Measurements from ENCODE around the gene BCAS3. TPM values are rescaled to one million over a fixed set of nuclear protein-coding genes. Genes with fewer than 3 reads are reported as not detected.

Gene BCAS3
- total RNA-seq, 1 donor from 2014 or later = 35.7 TPM

- TF ChIP-seq CTCF (IDR thresholded peaks at IDR 0.05) = no peak
- Mint-ChIP-seq H3K4me3 (ENCODE audit: unreplicated experiment) (no peak overlapping the region), H3K9me3 (ENCODE audit: unreplicated experiment) (peaks cover 10% of the 10 kb centered on the region), H3K4me1 (ENCODE audit: unreplicated experiment) (peaks cover 15% of the 10 kb centered on the region), H3K27ac (ENCODE audit: unreplicated experiment) (no peak overlapping the region), H3K36me3 (ENCODE audit: unreplicated experiment) (peaks cover 11% of the 10 kb centered on the region), H3K27me3 (ENCODE audit: unreplicated experiment) (no peaks in the 10 kb centered on the region)
- no peak for DNase-seq (ENCODE audit: extremely low spot score, unreplicated experiment)
Measured at GRCh38 chr17:60747069-60747808, 69.6 kb downstream of the BCAS3 start.

- no peak for TF ChIP-seq CTCF (IDR thresholded peaks at IDR 0.05)
- no peak overlapping the region for H3K27ac Mint-ChIP-seq (ENCODE audit: unreplicated experiment)
- H3K4me3 Mint-ChIP-seq (ENCODE audit: unreplicated experiment) = no peak overlapping the region
Measured at GRCh38 chr17:60748204-60748603, 70.6 kb downstream of the BCAS3 start.

GRCh38 chr17:60749050-60749449 lies 71.4 kb downstream of the BCAS3 start:
- TF ChIP-seq CTCF (IDR thresholded peaks at IDR 0.05) = no peak
- H3K4me1 Mint-ChIP-seq (ENCODE audit: unreplicated experiment) = peaks cover 6% of the 10 kb centered on the region
- H3K27me3 Mint-ChIP-seq (ENCODE audit: unreplicated experiment) = no peaks in the 10 kb centered on the region
- H3K9me3 Mint-ChIP-seq (ENCODE audit: unreplicated experiment) = peaks cover 10% of the 10 kb centered on the region
- no peak for DNase-seq (ENCODE audit: extremely low spot score, unreplicated experiment)
- no peak overlapping the region for H3K27ac Mint-ChIP-seq (ENCODE audit: unreplicated experiment)
- peaks cover 11% of the 10 kb centered on the region for H3K36me3 Mint-ChIP-seq (ENCODE audit: unreplicated experiment)
- H3K4me3 Mint-ChIP-seq (ENCODE audit: unreplicated experiment) = no peak overlapping the region

More at GRCh38 chr17:60748204-60748603, 70.6 kb downstream of the BCAS3 start:
- Mint-ChIP-seq H3K4me1 (ENCODE audit: unreplicated experiment) (peaks cover 15% of the 10 kb centered on the region), H3K27me3 (ENCODE audit: unreplicated experiment) (no peaks in the 10 kb centered on the region), H3K9me3 (ENCODE audit: unreplicated experiment) (peaks cover 10% of the 10 kb centered on the region), H3K36me3 (ENCODE audit: unreplicated experiment) (peaks cover 11% of the 10 kb centered on the region)
- no peak for DNase-seq (ENCODE audit: extremely low spot score, unreplicated experiment)

- TF ChIP-seq CTCF (IDR thresholded peaks at IDR 0.05) = no peak
- H3K4me3 Mint-ChIP-seq (ENCODE audit: unreplicated experiment) = no peak overlapping the region
Measured at GRCh38 chr17:60749708-60750107, 72.1 kb downstream of the BCAS3 start.

GRCh38 chr17:60750640-60751039 lies 73.0 kb downstream of the BCAS3 start:
- DNase-seq (ENCODE audit: extremely low spot score, unreplicated experiment) = no peak
- TF ChIP-seq CTCF (IDR thresholded peaks at IDR 0.05) = no peak
- Mint-ChIP-seq H3K36me3 (ENCODE audit: unreplicated experiment) (peaks cover 11% of the 10 kb centered on the region), H3K9me3 (ENCODE audit: unreplicated experiment) (peaks cover 10% of the 10 kb centered on the region), H3K4me1 (ENCODE audit: unreplicated experiment) (no peaks in the 10 kb centered on the region), H3K4me3 (ENCODE audit: unreplicated experiment) (no peak overlapping the region), H3K27ac (ENCODE audit: unreplicated experiment) (no peak overlapping the region), H3K27me3 (ENCODE audit: unreplicated experiment) (no peaks in the 10 kb centered on the region)

More at GRCh38 chr17:60749708-60750107, 72.1 kb downstream of the BCAS3 start:
- Mint-ChIP-seq H3K36me3 (ENCODE audit: unreplicated experiment) (peaks cover 11% of the 10 kb centered on the region), H3K27me3 (ENCODE audit: unreplicated experiment) (no peaks in the 10 kb centered on the region), H3K9me3 (ENCODE audit: unreplicated experiment) (peaks cover 10% of the 10 kb centered on the region), H3K27ac (ENCODE audit: unreplicated experiment) (no peak overlapping the region), H3K4me1 (ENCODE audit: unreplicated experiment) (no peaks in the 10 kb centered on the region)
- DNase-seq (ENCODE audit: extremely low spot score, unreplicated experiment) = no peak
